Activated T-helper 17 cell treated with anti-CD3 and anti-CD28 coated beads, Interleukin-2, amount 50 U/mL, for 72 hours (primary cell): Measurements from ENCODE around the gene TBC1D24. TPM values are rescaled to one million over a fixed set of nuclear protein-coding genes. Genes with fewer than 3 reads are reported as not detected.
A peak's percentile ranks its signal among the peaks of the same experiment; 100 is the strongest.

Experiments
- ATAC-seq: fragments of 150-1000 bp; cut with Tn5 transposase; replicated peaks from 2 replicates; pipeline ENCODE4 v1.10.0; 2021; ENCODE audit warnings: mild to moderate bottlenecking, moderate library complexity
- H3K27ac Mint-ChIP-seq: one replicate; pipeline ENCODE4 v1.8.0; 2022; ENCODE audit warnings: mixed read lengths
- H3K27me3 Mint-ChIP-seq: one replicate; pipeline ENCODE4 v1.8.0; 2022; ENCODE audit warnings: mixed read lengths
- H3K36me3 Mint-ChIP-seq: one replicate; pipeline ENCODE4 v1.8.0; 2022; ENCODE audit warnings: low read depth, mild to moderate bottlenecking, mixed read lengths
- H3K4me1 Mint-ChIP-seq: one replicate; pipeline ENCODE4 v1.8.0; 2022; ENCODE audit warnings: mixed read lengths
- H3K4me3 Mint-ChIP-seq: one replicate; pipeline ENCODE4 v1.8.0; 2022; ENCODE audit warnings: mild to moderate bottlenecking, mixed read lengths
- H3K9me3 Mint-ChIP-seq: one replicate; pipeline ENCODE4 v1.8.0; 2022; ENCODE audit warnings: mixed read lengths
- total RNA-seq, 2 donors: library from RNA; stranded (reverse); gene quantifications; one replicate each; pipeline ENCODE4 v1.2.3, GENCODE V29; 2022

TBC1D24 gene
- total RNA-seq, 2 donors from 2014 or later, result 10.8 to 16.1 TPM

- no peak for ATAC-seq
These were observed 27.3 kb downstream of the TBC1D24 start for GRCh38 chr16:2501946-2502895.

GRCh38 chr16:2505695-2506094 is 30.8 kb downstream of the TBC1D24 start:
- Mint-ChIP-seq H3K9me3 (no peaks in the 10 kb centered on the region), H3K27me3 (no peaks in the 10 kb centered on the region), H3K4me1 (no peaks in the 10 kb centered on the region), H3K36me3 (no peaks in the 10 kb centered on the region), H3K27ac (no peak overlapping the region), H3K4me3 (no peak overlapping the region)
- no peak for ATAC-seq

More at GRCh38 chr16:2501946-2502895, 27.3 kb downstream of the TBC1D24 start:
- Mint-ChIP-seq H3K4me1 (no peaks in the 10 kb centered on the region), H3K36me3 (peaks cover 9% of the 10 kb centered on the region), H3K9me3 (no peaks in the 10 kb centered on the region), H3K27me3 (no peaks in the 10 kb centered on the region), H3K27ac (no peak overlapping the region), H3K4me3 (no peak overlapping the region)

- Mint-ChIP-seq H3K27me3 (no peaks in the 10 kb centered on the region), H3K4me3 (no peak overlapping the region), H3K36me3 (no peaks in the 10 kb centered on the region), H3K9me3 (no peaks in the 10 kb centered on the region), H3K4me1 (no peaks in the 10 kb centered on the region), H3K27ac (no peak overlapping the region)
- ATAC-seq, result no peak
These were observed 32.2 kb downstream of the TBC1D24 start for GRCh38 chr16:2507052-2507659.

GRCh38 chr16:2507665-2508064 is 32.7 kb downstream of the TBC1D24 start:
- Mint-ChIP-seq H3K36me3 (peaks cover 5% of the 10 kb centered on the region), H3K9me3 (no peaks in the 10 kb centered on the region), H3K4me1 (no peaks in the 10 kb centered on the region), H3K27ac (no peak overlapping the region), H3K4me3 (no peak overlapping the region), H3K27me3 (no peaks in the 10 kb centered on the region)
- no peak for ATAC-seq

GRCh38 chr16:2508722-2509400 is 33.9 kb downstream of the TBC1D24 start:
- H3K27ac Mint-ChIP-seq, result no peak overlapping the region
- no peaks in the 10 kb centered on the region for H3K9me3 Mint-ChIP-seq
- H3K36me3 Mint-ChIP-seq, result peaks cover 9% of the 10 kb centered on the region
- ATAC-seq, result no peak
- H3K4me1 Mint-ChIP-seq, result no peaks in the 10 kb centered on the region
- H3K27me3 Mint-ChIP-seq, result no peaks in the 10 kb centered on the region
- no peak overlapping the region for H3K4me3 Mint-ChIP-seq

- Mint-ChIP-seq H3K27me3 (no peaks in the 10 kb centered on the region), H3K27ac (no peak overlapping the region), H3K36me3 (peaks cover 26% of the 10 kb centered on the region), H3K9me3 (no peaks in the 10 kb centered on the region), H3K4me3 (no peak overlapping the region), H3K4me1 (peaks cover 11% of the 10 kb centered on the region)
- no peak for ATAC-seq
These were observed 36.3 kb downstream of the TBC1D24 start for GRCh38 chr16:2511128-2511800.

- H3K27ac Mint-ChIP-seq, result peak overlapping the region; percentile 90
- peaks cover 35% of the 10 kb centered on the region for H3K36me3 Mint-ChIP-seq
- peak overlapping the region; percentile 78 for H3K4me3 Mint-ChIP-seq
- peaks cover 20% of the 10 kb centered on the region for H3K4me1 Mint-ChIP-seq
- H3K9me3 Mint-ChIP-seq, result no peaks in the 10 kb centered on the region
- ATAC-seq, result no peak
- H3K27me3 Mint-ChIP-seq, result no peaks in the 10 kb centered on the region
These were observed 37.2 kb downstream of the TBC1D24 start for GRCh38 chr16:2511996-2512734.

- no peak for ATAC-seq
- H3K4me3 Mint-ChIP-seq, result peak overlapping the region; percentile 78
- no peaks in the 10 kb centered on the region for H3K27me3 Mint-ChIP-seq
- H3K27ac Mint-ChIP-seq, result peak overlapping the region; percentile 90
- peaks cover 37% of the 10 kb centered on the region for H3K36me3 Mint-ChIP-seq
- peaks cover 24% of the 10 kb centered on the region for H3K4me1 Mint-ChIP-seq
- no peaks in the 10 kb centered on the region for H3K9me3 Mint-ChIP-seq
These were observed 37.9 kb downstream of the TBC1D24 start for GRCh38 chr16:2512735-2513404.

- H3K9me3 Mint-ChIP-seq, result no peaks in the 10 kb centered on the region
- peaks cover 24% of the 10 kb centered on the region for H3K4me1 Mint-ChIP-seq
- H3K27ac Mint-ChIP-seq, result peak within 1 kb of the TSS; percentile 92
- H3K27me3 Mint-ChIP-seq, result no peaks in the 10 kb centered on the region
- peaks cover 37% of the 10 kb centered on the region for H3K36me3 Mint-ChIP-seq
- H3K4me3 Mint-ChIP-seq, result peak within 1 kb of the TSS; percentile 82
- peak; percentile 92 for ATAC-seq
These were observed 38.7 kb downstream of the TBC1D24 start, which contains the start of gene ATP6V0C for GRCh38 chr16:2513405-2514332. Gene ATP6V0C (plus strand): TSS chr16:2513952. CDS start chr16:2514104, 152 bp downstream.

GRCh38 chr16:2514333-2515179 is 39.6 kb downstream of the TBC1D24 start:
- peak overlapping the region; percentile 92 for H3K27ac Mint-ChIP-seq
- peaks cover 26% of the 10 kb centered on the region for H3K4me1 Mint-ChIP-seq
- H3K4me3 Mint-ChIP-seq, result peak overlapping the region; percentile 82
- ATAC-seq, result peak; percentile 6
- H3K36me3 Mint-ChIP-seq, result peaks cover 43% of the 10 kb centered on the region
- H3K9me3 Mint-ChIP-seq, result no peaks in the 10 kb centered on the region
- no peaks in the 10 kb centered on the region for H3K27me3 Mint-ChIP-seq

GRCh38 chr16:2515180-2515851 is 40.4 kb downstream of the TBC1D24 start:
- no peak for ATAC-seq

More at GRCh38 chr16:2515180-2515851, 40.4 kb downstream of the TBC1D24 start:
- peaks cover 50% of the 10 kb centered on the region for H3K36me3 Mint-ChIP-seq
- H3K9me3 Mint-ChIP-seq, result no peaks in the 10 kb centered on the region
- peak overlapping the region; percentile 82 for H3K4me3 Mint-ChIP-seq
- H3K4me1 Mint-ChIP-seq, result peaks cover 31% of the 10 kb centered on the region
- H3K27me3 Mint-ChIP-seq, result no peaks in the 10 kb centered on the region
- H3K27ac Mint-ChIP-seq, result peak overlapping the region; percentile 92
